OCI-LY7 (cell line): ENCODE results near the gene MALSU1. TPM values are rescaled to one million over a fixed set of nuclear protein-coding genes. Genes with fewer than 3 reads are reported as not detected.

Experiments used
- BruUV-seq: library from RNA; stranded (reverse); fragments of 400-500 nt; replicated peaks from 2 replicates; lab custom pipeline; 2021; lab: Mats Ljungman, UMichigan
- CTCF ChIA-PET: fragments of 300-600 bp; sonication (Branson Sonifier 250); formaldehyde crosslinking; loops from one replicate; lab custom pipeline; 2022; ENCODE audit warnings: antibody characterized with exemption; ENCODE audit not compliant: unreplicated experiment; lab: Charles Lee
- POLR2A ChIA-PET: fragments of 300-600 bp; sonication (Branson Sonifier 250); formaldehyde crosslinking; loops from one replicate; lab custom pipeline; 2022; ENCODE audit warnings: antibody characterized with exemption; lab: Charles Lee
- DNase-seq: peaks from one replicate; pipeline ENCODE4 v3.0.0-alpha.2; 2015; ENCODE audit warnings: low spot score
- H2AFZ ChIP-seq: fragments of 200-600 bp; sonication (generic), shearing (Covaris generic); 2 replicates; pipeline ENCODE4 v1.6.1; 2014; ENCODE audit warnings: mild to moderate bottlenecking, antibody characterized with exemption, low read length, moderate library complexity
- H3K27ac ChIP-seq: fragments of 200-600 bp; sonication (generic); 2 replicates; pipeline ENCODE4 v1.5.1; 2014; ENCODE audit warnings: mixed run types, low read depth, mild to moderate bottlenecking, moderate library complexity, low read length, inconsistent platforms; ENCODE audit not compliant: poor library complexity, severe bottlenecking
- H3K36me3 ChIP-seq: fragments of 200-600 bp; sonication (generic); 2 replicates; pipeline ENCODE4 v1.6.1; 2014; ENCODE audit warnings: mild to moderate bottlenecking, antibody characterized with exemption, low read length, moderate library complexity, mixed read lengths; ENCODE audit not compliant: insufficient read depth
- H3K4me1 ChIP-seq: fragments of 200-600 bp; sonication (generic); 2 replicates; pipeline ENCODE4 v1.5.1; 2014; ENCODE audit warnings: mild to moderate bottlenecking, low read length; ENCODE audit not compliant: insufficient read depth, poor library complexity, severe bottlenecking
- H3K4me2 ChIP-seq: fragments of 200-600 bp; sonication (generic); 2 replicates; pipeline ENCODE4 v1.6.1; 2014; ENCODE audit warnings: mild to moderate bottlenecking, low read length
- H3K4me3 ChIP-seq: fragments of 200-600 bp; sonication (generic); 2 replicates; pipeline ENCODE4 v1.5.1; 2014; ENCODE audit warnings: mild to moderate bottlenecking, low read depth, low read length; ENCODE audit not compliant: poor library complexity, severe bottlenecking
- H3K79me2 ChIP-seq: fragments of 200-600 bp; sonication (generic); 2 replicates; pipeline ENCODE4 v1.6.1; 2016; ENCODE audit warnings: low read depth, mild to moderate bottlenecking, low read length, moderate library complexity, mixed read lengths; ENCODE audit not compliant: insufficient read depth
- H3K9me2 ChIP-seq: fragments of 200-600 bp; sonication (generic); 2 replicates; pipeline ENCODE4 v1.6.1; 2016; ENCODE audit warnings: mild to moderate bottlenecking, low read length, mixed read lengths; ENCODE audit not compliant: insufficient read depth
- H3K9me3 ChIP-seq: fragments of 200-600 bp; sonication (generic); 2 replicates; pipeline ENCODE4 v1.6.1; 2014; ENCODE audit warnings: mild to moderate bottlenecking, mixed run types, low read length, mixed read lengths
- H4K20me1 ChIP-seq: fragments of 200-600 bp; sonication (generic); 2 replicates; pipeline ENCODE4 v1.6.1; 2014; ENCODE audit warnings: mild to moderate bottlenecking, antibody characterized with exemption, low read length, moderate library complexity, mixed read lengths; ENCODE audit not compliant: insufficient read depth
- EZH2phosphoT487 ChIP-seq: fragments of 200-600 bp; sonication (generic); IDR thresholded peaks from 2 replicates; pipeline ENCODE4 v1.6.1; 2018; ENCODE audit warnings: low read depth, borderline replicate concordance, mild to moderate bottlenecking, mixed run types, antibody characterized with exemption, low read length, moderate library complexity, mixed read lengths
- intact Hi-C: fragments of 100-400 bp; cut with micrococcal nuclease; formaldehyde crosslinking; loops from one replicate; pipeline ENCODE4 v1.10.0; 2022; ENCODE audit not compliant: unreplicated experiment
- total RNA-seq, 2 experiments: library from RNA; depleted of rRNA in 1 of 2; stranded (reverse); fragments of >200 nt in 1 of 2; shearing (Covaris generic) in 1 of 2; gene quantifications; 2 replicates each; pipeline ENCODE4 v1.2.3, GENCODE V29; 2014 to 2022
- TF ChIP-seq, protein P1 (sequence below): fragments of 200-600 bp; sonication (generic); conservative IDR thresholded peaks from 2 replicates; pipeline ENCODE4 v1.5.1; 2014; ENCODE audit warnings: mild to moderate bottlenecking, antibody characterized with exemption, low read length, moderate library complexity, mixed read lengths

MALSU1 gene
- total RNA-seq, 2 experiments from 2014 or later = 66.4 to 107 TPM

DNA sequence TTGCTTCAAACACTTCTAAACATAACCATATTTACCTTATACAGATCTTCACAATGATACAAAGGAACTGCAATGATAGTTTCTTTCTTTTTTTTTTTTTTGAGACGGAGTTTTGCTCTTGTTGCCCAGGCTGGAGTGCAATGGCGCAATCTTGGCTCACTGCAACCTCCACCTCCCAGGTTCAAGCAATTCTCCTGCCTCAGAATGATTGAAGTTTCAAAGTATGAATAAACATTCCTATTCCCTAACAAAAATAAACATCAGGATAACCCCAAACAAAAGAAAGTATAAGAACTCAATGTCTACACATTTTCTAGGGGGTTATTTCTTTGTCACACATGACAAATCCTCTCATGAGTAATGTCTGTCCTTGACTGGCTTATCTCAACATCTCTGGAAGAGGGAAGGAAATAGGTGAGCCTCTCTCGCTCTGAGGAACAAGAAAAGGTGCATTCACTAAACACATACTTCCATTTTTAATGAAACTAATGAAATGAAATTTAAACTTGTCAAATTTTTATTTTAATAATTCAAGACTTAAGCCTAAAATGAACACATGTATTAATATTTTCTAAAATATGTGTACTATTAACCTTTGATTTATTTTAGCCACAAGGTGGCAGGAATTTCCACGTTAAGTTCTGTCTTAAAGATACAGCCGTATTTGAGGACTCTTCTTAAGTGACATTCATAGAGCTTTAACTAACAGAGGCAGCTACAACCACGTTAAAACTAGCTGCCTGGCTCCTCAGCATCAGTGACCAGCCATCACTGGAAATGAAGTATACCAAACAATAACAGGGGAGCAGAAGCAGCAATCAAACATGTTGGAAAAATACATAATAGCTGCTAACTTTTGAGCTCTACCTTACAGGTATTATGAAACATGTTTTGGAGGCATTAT lies 58.3 kb downstream of the MALSU1 start:
- ChIA-PET CTCF (interaction anchor here (0.7 to 1.4 kb wide), 16 partner anchors 9 to 181 kb away, joined by 3 to 8 read pairs (median 3); no protein-coding TSS in a partner anchor), POLR2A (interaction anchor here (0.8 to 2.3 kb wide), 22 partner anchors 9 to 183 kb away, joined by 3 to 15 read pairs (median 4); no protein-coding TSS in a partner anchor)
- Histone ChIP-seq H3K9me2 (no peaks in the 10 kb centered on the region), H3K9me3 (no peaks in the 10 kb centered on the region; the same call in 1 of the 2 replicates), H4K20me1 (no peaks in the 10 kb centered on the region), H3K4me1 (peaks cover 37% of the 10 kb centered on the region), H3K4me2 (peak overlapping the region; percentile 22; the same call in 1 of the 2 replicates), H3K27ac (peak overlapping the region; percentile 17), H3K4me3 (no peak overlapping the region), H3K79me2 (peaks cover 4% of the 10 kb centered on the region; the same call in 1 of the 2 replicates), H3K36me3 (peaks cover 19% of the 10 kb centered on the region), H2AFZ (no peak overlapping the region)
- DNase-seq = peak; percentile 77
- TF ChIP-seq EZH2phosphoT487 = no peak
- TF ChIP-seq, protein P1, sequence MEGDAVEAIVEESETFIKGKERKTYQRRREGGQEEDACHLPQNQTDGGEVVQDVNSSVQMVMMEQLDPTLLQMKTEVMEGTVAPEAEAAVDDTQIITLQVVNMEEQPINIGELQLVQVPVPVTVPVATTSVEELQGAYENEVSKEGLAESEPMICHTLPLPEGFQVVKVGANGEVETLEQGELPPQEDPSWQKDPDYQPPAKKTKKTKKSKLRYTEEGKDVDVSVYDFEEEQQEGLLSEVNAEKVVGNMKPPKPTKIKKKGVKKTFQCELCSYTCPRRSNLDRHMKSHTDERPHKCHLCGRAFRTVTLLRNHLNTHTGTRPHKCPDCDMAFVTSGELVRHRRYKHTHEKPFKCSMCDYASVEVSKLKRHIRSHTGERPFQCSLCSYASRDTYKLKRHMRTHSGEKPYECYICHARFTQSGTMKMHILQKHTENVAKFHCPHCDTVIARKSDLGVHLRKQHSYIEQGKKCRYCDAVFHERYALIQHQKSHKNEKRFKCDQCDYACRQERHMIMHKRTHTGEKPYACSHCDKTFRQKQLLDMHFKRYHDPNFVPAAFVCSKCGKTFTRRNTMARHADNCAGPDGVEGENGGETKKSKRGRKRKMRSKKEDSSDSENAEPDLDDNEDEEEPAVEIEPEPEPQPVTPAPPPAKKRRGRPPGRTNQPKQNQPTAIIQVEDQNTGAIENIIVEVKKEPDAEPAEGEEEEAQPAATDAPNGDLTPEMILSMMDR = peak; percentile 87
- intact Hi-C loops = loop anchor here (2.0 to 5.0 kb wide), 4 partner anchors 73 to 355 kb away; partner anchors contain the start of gene STK31
- no TSS peak for BruUV-seq

DNA sequence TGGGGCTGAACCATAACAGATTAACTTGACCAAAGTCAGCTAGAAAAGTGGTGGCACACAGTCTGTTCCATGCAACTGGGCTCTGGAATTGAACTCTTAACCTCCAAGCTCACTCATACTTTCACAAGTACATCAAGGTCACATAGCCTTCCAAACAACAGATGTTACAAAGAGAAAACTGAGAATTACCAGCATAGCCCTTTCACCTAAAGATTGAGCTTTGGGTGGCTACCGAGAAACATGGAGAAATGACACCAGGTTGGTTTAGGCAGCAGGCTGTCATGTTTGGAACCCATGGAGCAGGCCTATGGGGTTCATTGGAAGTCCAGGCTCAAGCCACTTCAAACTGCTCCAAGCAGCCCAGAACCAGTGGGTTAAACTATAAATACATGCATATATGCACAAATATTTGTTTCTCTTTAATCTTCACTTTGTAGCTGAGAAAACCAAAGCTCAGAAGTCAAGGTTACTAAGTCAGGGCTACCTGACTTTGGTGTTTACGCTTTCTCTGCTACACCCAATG lies 59.1 kb downstream of the MALSU1 start:
- Histone ChIP-seq H3K4me3 (no peak overlapping the region), H3K27ac (peak overlapping the region; percentile 17), H3K4me1 (peaks cover 37% of the 10 kb centered on the region), H3K79me2 (no peaks in the 10 kb centered on the region; the same call in 1 of the 2 replicates), H3K9me3 (no peaks in the 10 kb centered on the region; the same call in 1 of the 2 replicates), H2AFZ (no peak overlapping the region), H3K9me2 (no peaks in the 10 kb centered on the region), H4K20me1 (no peaks in the 10 kb centered on the region), H3K4me2 (peak overlapping the region; percentile 22; the same call in 1 of the 2 replicates), H3K36me3 (peaks cover 19% of the 10 kb centered on the region)
- ChIA-PET POLR2A (interaction anchor here (0.6 to 2.3 kb wide), 27 partner anchors 8 to 241 kb away, joined by 3 to 15 read pairs (median 4); no protein-coding TSS in a partner anchor), CTCF (interaction anchor here (0.7 to 1.4 kb wide), 16 partner anchors 9 to 181 kb away, joined by 3 to 8 read pairs (median 3); no protein-coding TSS in a partner anchor)
- DNase-seq = no peak
- intact Hi-C loops = loop anchor here (2.0 to 5.0 kb wide), 4 partner anchors 73 to 354 kb away; partner anchors contain the start of gene STK31
- TF ChIP-seq EZH2phosphoT487 = no peak
- TF ChIP-seq, protein P1 = no peak
- BruUV-seq = no TSS peak

Other genes with a start within 250 kb of the MALSU1 start
- 24.4 and 25.8 TPM in 2 replicates for gene KLHL7, start 193.6 kb upstream of the MALSU1 start, total RNA-seq (2014; rRNA removed; shearing (Covaris generic))
- gene KLHL7, start 193.6 kb upstream of the MALSU1 start, total RNA-seq (2022) = 30.2 and 35.2 TPM in 2 replicates
- 103 and 119 TPM in 2 replicates for gene NUP42, start 117.3 kb upstream of the MALSU1 start, total RNA-seq (2014; rRNA removed; shearing (Covaris generic))
- gene NUP42, start 117.3 kb upstream of the MALSU1 start, total RNA-seq (2022) = 67.2 and 73.4 TPM in 2 replicates
- 0.70 and 1.4 TPM in 2 replicates for gene GPNMB, start 52.6 kb upstream of the MALSU1 start, total RNA-seq (2014; rRNA removed; shearing (Covaris generic))
- 3.0 and 3.5 TPM in 2 replicates for gene GPNMB, start 52.6 kb upstream of the MALSU1 start, total RNA-seq (2022)
- 41.1 and 48.7 TPM in 2 replicates for gene IGF2BP3, start 171.2 kb downstream of the MALSU1 start, total RNA-seq (2014; rRNA removed; shearing (Covaris generic))
- 94.3 and 108 TPM in 2 replicates for gene IGF2BP3, start 171.2 kb downstream of the MALSU1 start, total RNA-seq (2022)
- gene TRA2A, start 232.6 kb downstream of the MALSU1 start, total RNA-seq (2014; rRNA removed; shearing (Covaris generic)) = 41.4 and 44.9 TPM in 2 replicates
- gene TRA2A, start 232.6 kb downstream of the MALSU1 start, total RNA-seq (2022) = 129 TPM in 2 replicates